ENCODE data around the gene POLE. TPM values are rescaled to one million over a fixed set of nuclear protein-coding genes. Genes with fewer than 3 reads are reported as not detected.

Gene POLE
- total and polyA plus RNA-seq, 10 of the 15 experiments (the other 5 are each of a cell fraction or from before 2014, with no cell fraction given): 2.3 to 103 (median 37.1) TPM

- TF ChIP-seq TBL1XR1 (IDR thresholded peaks at IDR 0.05; ENCODE audit: low read depth, low read length) (no peak), WRNIP1 (IDR thresholded peaks at IDR 0.05; ENCODE audit: borderline replicate concordance, low read depth, low read length) (no peak)
Observed at GRCh38 chr12:132665149-132665491, 22.0 kb downstream of the POLE start (continued).

- no peak for DNase-seq (ENCODE audit: low read depth, low spot score)
- RAD21 ChIA-PET (ENCODE audit: unreplicated experiment): no interaction called here
- no TSS peak for BruUV-seq (replicated peaks)
Observed at GRCh38 chr12:132664206-132665148, 22.7 kb downstream of the POLE start.

More at GRCh38 chr12:132664206-132665148, 22.7 kb downstream of the POLE start:
- Histone ChIP-seq H3K4me3 (no peak overlapping the region), H4K20me1 (ENCODE audit: control insufficient read depth, insufficient read depth) (no peaks in the 10 kb centered on the region), H3K9ac (ENCODE audit: control insufficient read depth, insufficient read depth, low read length) (no peak overlapping the region), H3K9me3 (replicated peaks; ENCODE audit: control insufficient read depth, insufficient read depth, low read length) (no peaks in the 10 kb centered on the region), H3K27ac (ENCODE audit: control insufficient read depth, insufficient read depth) (no peak overlapping the region), H2AFZ (ENCODE audit: control insufficient read depth, low read depth, low read length) (no peak overlapping the region), H3K4me1 (ENCODE audit: control insufficient read depth, insufficient read depth, low read length) (no peaks in the 10 kb centered on the region), H3K36me3 (ENCODE audit: control insufficient read depth in 2 of 2, insufficient read depth in 2 of 2, low read length in 1 of 2) (peaks cover 29 to 43% of the 10 kb centered on the region in 2 experiments), H3K27me3 (replicated peaks in 1 of 2; ENCODE audit: control insufficient read depth in 2 of 2, insufficient read depth in 2 of 2, low read length in 1 of 2) (no peaks in the 10 kb centered on the region), H3K4me2 (ENCODE audit: control insufficient read depth, insufficient read depth) (no peak overlapping the region), H3K79me2 (ENCODE audit: control insufficient read depth, insufficient read depth, low read length) (no peaks in the 10 kb centered on the region)
- 95% methylated on average over 17 of the region's 21 CpGs for WGBS (ENCODE audit: insufficient coverage, insufficient replicate concordance, low lambda C conversion rate, missing lambda C conversion rate)
- intact Hi-C loops (cut with micrococcal nuclease; ENCODE audit: unreplicated experiment) (no loop called here), in situ Hi-C loops (cut with MboI) (no loop called here)
- ChIA-PET CTCF (no interaction called here), POLR2A (no interaction called here), SMC1A (ENCODE audit: uncharacterized antibody, unreplicated experiment) (no interaction called here)
- no peak for ATAC-seq
- no peak for TF ChIP-seq CEBPB (IDR thresholded peaks at IDR 0.05; ENCODE audit: borderline replicate concordance in 1 of 2, low read depth in 2 of 2, low read length in 2 of 2)
- no peak for TF ChIP-seq FOXM1 (IDR thresholded peaks at IDR 0.05; ENCODE audit: low read depth, low read length)
- no peak for TF ChIP-seq NFIC (IDR thresholded peaks at IDR 0.05; ENCODE audit: low read depth, low read length)
- no peak for TF ChIP-seq E2F8 (IDR thresholded peaks at IDR 0.05; ENCODE audit: low read depth, partially characterized antibody)
- TF ChIP-seq ATF7 (IDR thresholded peaks at IDR 0.05; ENCODE audit: low read depth): no peak
- no peak for TF ChIP-seq ZNF217 (IDR thresholded peaks at IDR 0.05)
- TF ChIP-seq POLR2AphosphoS2 (IDR thresholded peaks at IDR 0.05; ENCODE audit: low read depth, low read length): no peak
- TF ChIP-seq ZNF274 (IDR thresholded peaks at IDR 0.05; ENCODE audit: insufficient read depth, insufficient read length): no peak
- no peak for TF ChIP-seq PBX3 (IDR thresholded peaks at IDR 0.05; ENCODE audit: insufficient replicate concordance, low read depth, low read length)
- TF ChIP-seq CEBPZ (IDR thresholded peaks at IDR 0.05; ENCODE audit: low read depth, low read length): no peak
- no peak for TF ChIP-seq JUND (IDR thresholded peaks at IDR 0.05; ENCODE audit: low read depth, low read length)
- no peak for TF ChIP-seq SPI1 (IDR thresholded peaks at IDR 0.05; ENCODE audit: borderline replicate concordance, insufficient read depth, low read depth, low read length)
- no peak for TF ChIP-seq POLR2AphosphoS5 (IDR thresholded peaks at IDR 0.05; ENCODE audit: low read length)
- no peak for FAIRE-seq

All from GM12878 (cell line).